GM23248 (cell line): ENCODE results near the gene AGO3. TPM values are rescaled to one million over a fixed set of nuclear protein-coding genes. Genes with fewer than 3 reads are reported as not detected.

ENCODE experiments used
- DNase-seq: peaks from one replicate; pipeline ENCODE4 v3.0.0-alpha.2; 2015
- H2AFZ ChIP-seq: fragments of 200-600 bp; sonication (generic); 2 replicates; pipeline ENCODE4 v1.6.1; 2016; ENCODE audit warnings: antibody characterized with exemption
- H3F3A ChIP-seq: fragments of 200-600 bp; sonication (generic); 2 replicates; pipeline ENCODE4 v1.6.1; 2016; ENCODE audit warnings: mild to moderate bottlenecking, antibody characterized with exemption, mixed run types; ENCODE audit not compliant: insufficient read depth
- H3K27ac ChIP-seq: fragments of 200-600 bp; sonication (generic); 2 replicates; pipeline ENCODE4 v1.5.1; 2016; ENCODE audit warnings: mild to moderate bottlenecking
- H3K27me3 ChIP-seq: fragments of 200-600 bp; sonication (generic); replicated peaks from 2 replicates; pipeline ENCODE4 v1.6.1; 2016; ENCODE audit warnings: mild to moderate bottlenecking; ENCODE audit not compliant: insufficient read depth
- H3K36me3 ChIP-seq: fragments of 200-600 bp; sonication (generic); 2 replicates; pipeline ENCODE4 v1.6.1; 2016; ENCODE audit warnings: low read depth, mild to moderate bottlenecking
- H3K4me1 ChIP-seq: fragments of 200-600 bp; sonication (generic); 2 replicates; pipeline ENCODE4 v1.6.1; 2016; ENCODE audit warnings: mild to moderate bottlenecking; ENCODE audit not compliant: insufficient read depth
- H3K4me2 ChIP-seq: fragments of 200-600 bp; sonication (generic); one replicate; pipeline ENCODE4 v1.6.1; 2016; ENCODE audit warnings: mild to moderate bottlenecking; ENCODE audit not compliant: unreplicated experiment
- H3K4me3 ChIP-seq: fragments of 200-600 bp; sonication (generic); 2 replicates; pipeline ENCODE4 v1.5.1; 2016; ENCODE audit warnings: mild to moderate bottlenecking
- H3K79me2 ChIP-seq: fragments of 200-600 bp; sonication (generic); 2 replicates; pipeline ENCODE4 v1.6.1; 2016; ENCODE audit warnings: mild to moderate bottlenecking; ENCODE audit not compliant: insufficient read depth
- H3K9ac ChIP-seq: fragments of 200-600 bp; sonication (generic); 2 replicates; pipeline ENCODE4 v1.6.1; 2016; ENCODE audit warnings: mild to moderate bottlenecking
- H3K9me2 ChIP-seq: fragments of 200-600 bp; sonication (generic); 2 replicates; pipeline ENCODE4 v1.6.1; 2016; ENCODE audit warnings: mixed run types, mild to moderate bottlenecking, moderate library complexity; ENCODE audit not compliant: insufficient read depth
- H3K9me3 ChIP-seq: fragments of 200-600 bp; sonication (generic); one replicate; pipeline ENCODE4 v1.6.1; 2017; ENCODE audit warnings: low read depth
- H4K20me1 ChIP-seq: fragments of 200-600 bp; sonication (generic); 2 replicates; pipeline ENCODE4 v1.6.0; 2016; ENCODE audit not compliant: insufficient read depth
- EZH2 ChIP-seq: fragments of 200-600 bp; sonication (generic); IDR thresholded peaks from 2 replicates; pipeline ENCODE4 v1.6.1; 2018; ENCODE audit warnings: antibody characterized with exemption, mild to moderate bottlenecking; ENCODE audit not compliant: insufficient read depth, poor library complexity, severe bottlenecking
- EZH2phosphoT487 ChIP-seq: fragments of 200-600 bp; sonication (generic); IDR thresholded peaks from 2 replicates; pipeline ENCODE4 v1.6.1; 2018; ENCODE audit warnings: antibody characterized with exemption, moderate library complexity, mild to moderate bottlenecking, low read depth; ENCODE audit not compliant: insufficient read depth
- WGBS, 2 experiments: methylation state at CpG; one replicate each; pipeline ENCODE4 v1.1.6; 2015 to 2017; ENCODE audit warnings: low lambda C conversion rate in 2 of 2, low coverage in 1 of 2; ENCODE audit errors: missing lambda C conversion rate in 2 of 2; 5-methylcytosine and 5-hydroxymethylcytosine counted together
- in situ Hi-C: fragments of 300-500 bp; cut with MboI; formaldehyde crosslinking; loops from 2 replicates; pipeline ENCODE4 v1.15.0; 2020
- polyA plus RNA-seq: library from polyadenylated mRNA; unstranded; fragments of >200 nt; fragmentation: Nextera tagmentation; extraction: Ambion mirVana; gene quantifications from 2 replicates; pipeline ENCODE4 v1.2.1, GENCODE V29; 2016
- total RNA-seq: library from RNA; depleted of rRNA; stranded (reverse); fragments of >200 nt; shearing (Covaris generic); gene quantifications from 2 replicates; pipeline ENCODE4 v1.2.3, GENCODE V29; 2014

Gene AGO3
- total and polyA plus RNA-seq, 2 experiments from 2014 or later, result 7.9 to 14.2 TPM

- Histone ChIP-seq H3K9me2 (no peaks in the 10 kb centered on the region), H3K27me3 (no peaks in the 10 kb centered on the region), H3K36me3 (peaks cover 13% of the 10 kb centered on the region; the same call in 1 of the 2 replicates), H3K9ac (no peak overlapping the region), H3K4me3 (no peak overlapping the region), H3K9me3 (no peaks in the 10 kb centered on the region), H3K4me2 (no peak overlapping the region), H2AFZ (no peak overlapping the region), H3K27ac (no peak overlapping the region), H3F3A (no peaks in the 10 kb centered on the region), H3K79me2 (no peaks in the 10 kb centered on the region), H4K20me1 (no peaks in the 10 kb centered on the region), H3K4me1 (no peaks in the 10 kb centered on the region)
- 95 to 97% methylated on average over 3 of the region's 3 CpGs for WGBS, 2 experiments
- no peak for DNase-seq
- no peak for TF ChIP-seq EZH2
- TF ChIP-seq EZH2phosphoT487, result no peak
- in situ Hi-C loops, result no loop called here
These were observed 76.1 kb downstream of the AGO3 start for GRCh38 chr1:36006941-36007500.

DNA sequence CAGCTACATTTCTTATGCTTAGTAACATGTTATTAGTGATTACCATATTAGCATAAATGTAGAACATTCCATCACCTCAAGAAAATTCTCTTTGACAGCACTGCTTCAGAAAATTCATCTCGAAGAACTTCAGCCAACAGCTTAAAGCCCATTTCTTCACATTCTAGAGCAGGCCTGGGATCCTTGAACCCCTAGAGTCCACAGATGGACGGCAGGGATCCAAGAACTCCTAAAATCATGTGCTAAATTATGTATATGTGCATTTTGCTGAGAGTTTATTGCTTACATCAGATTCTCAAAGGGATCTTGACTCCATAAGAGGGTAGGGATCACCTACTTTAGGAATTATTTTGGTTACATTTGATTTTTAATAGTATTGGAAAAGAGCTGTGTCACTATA lies 76.8 kb downstream of the AGO3 start:
- Histone ChIP-seq H3K27ac (no peak overlapping the region), H2AFZ (no peak overlapping the region), H3K9me3 (no peaks in the 10 kb centered on the region), H3K79me2 (no peaks in the 10 kb centered on the region), H3K36me3 (peaks cover 15% of the 10 kb centered on the region; the same call in 1 of the 2 replicates), H3K27me3 (no peaks in the 10 kb centered on the region), H3K4me1 (no peaks in the 10 kb centered on the region), H3K4me3 (no peak overlapping the region), H3F3A (no peaks in the 10 kb centered on the region), H4K20me1 (no peaks in the 10 kb centered on the region), H3K9me2 (no peaks in the 10 kb centered on the region), H3K4me2 (no peak overlapping the region), H3K9ac (no peak overlapping the region)
- WGBS, 2 experiments, result 70 to 76% methylated on average over 2 of the region's 2 CpGs
- in situ Hi-C loops, result no loop called here
- no peak for TF ChIP-seq EZH2
- no peak for DNase-seq

GRCh38 chr1:36008546-36009197 lies 77.8 kb downstream of the AGO3 start:
- Histone ChIP-seq H4K20me1 (no peaks in the 10 kb centered on the region), H3K4me1 (no peaks in the 10 kb centered on the region), H3F3A (no peaks in the 10 kb centered on the region), H3K79me2 (no peaks in the 10 kb centered on the region), H3K9me2 (no peaks in the 10 kb centered on the region), H3K4me2 (no peak overlapping the region), H3K9me3 (no peaks in the 10 kb centered on the region), H3K4me3 (no peak overlapping the region), H3K27me3 (no peaks in the 10 kb centered on the region), H3K27ac (no peak overlapping the region), H2AFZ (no peak overlapping the region), H3K36me3 (peaks cover 16% of the 10 kb centered on the region; the same call in 1 of the 2 replicates), H3K9ac (no peak overlapping the region)
- 95 to 96% methylated on average over 9 of the region's 9 CpGs for WGBS, 2 experiments
- TF ChIP-seq EZH2 (no peak), EZH2phosphoT487 (no peak)
- DNase-seq, result peak; percentile 9
- in situ Hi-C loops, result no loop called here

DNA sequence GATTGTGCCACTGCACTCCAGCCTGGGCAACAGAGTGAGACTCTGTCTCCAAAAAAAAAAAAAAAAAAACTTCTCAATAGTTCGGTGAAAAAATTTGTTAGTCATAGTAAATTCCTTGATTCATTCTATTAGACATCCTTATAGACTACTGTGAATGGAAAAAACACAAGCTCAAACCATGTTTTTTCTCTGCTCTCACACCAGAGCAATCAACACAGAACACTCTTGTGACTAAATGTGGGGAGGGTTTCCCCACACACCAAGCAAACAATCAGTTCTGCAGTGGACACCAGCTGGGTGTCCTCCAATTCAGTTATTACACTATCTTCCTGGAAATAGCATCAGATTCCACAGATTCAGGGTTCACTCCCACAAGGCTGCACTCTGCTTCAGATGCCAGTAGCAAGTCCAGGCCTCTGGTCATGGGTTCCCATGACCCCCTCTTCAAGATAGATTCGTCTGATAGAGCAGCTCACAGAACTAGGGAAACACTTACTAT lies 83.9 kb downstream of the AGO3 start:
- H3K9me3 ChIP-seq, result no peaks in the 10 kb centered on the region

More for the DNA sequence above, 83.9 kb downstream of the AGO3 start:
- WGBS, 2 experiments, result 88 to 94% methylated on average over 2 of the region's 2 CpGs
- Histone ChIP-seq H3F3A (no peaks in the 10 kb centered on the region), H3K36me3 (peaks cover 53% of the 10 kb centered on the region), H2AFZ (no peak overlapping the region), H4K20me1 (no peaks in the 10 kb centered on the region), H3K9me2 (no peaks in the 10 kb centered on the region), H3K79me2 (no peaks in the 10 kb centered on the region), H3K27me3 (no peaks in the 10 kb centered on the region), H3K27ac (no peak overlapping the region), H3K4me1 (no peaks in the 10 kb centered on the region), H3K4me3 (no peak overlapping the region), H3K9ac (no peak overlapping the region), H3K4me2 (no peak overlapping the region)
- in situ Hi-C loops, result no loop called here
- no peak for TF ChIP-seq EZH2
- DNase-seq, result peak; percentile 16
